NT2/D1 (cell line): ENCODE results near the gene CDK5RAP2.

Experiments used
- DNase-seq: peaks from one replicate; pipeline ENCODE4 v3.0.0-alpha.2; 2011; ENCODE audit warnings: low read depth, low spot score
- H3K27me3 ChIP-seq: 2 replicates; pipeline ENCODE4 v1.6.0; 2011; ENCODE audit warnings: mild to moderate bottlenecking; ENCODE audit not compliant: insufficient read length, insufficient read depth
- H3K36me3 ChIP-seq: 2 replicates; pipeline ENCODE4 v1.6.1; 2011; ENCODE audit warnings: mild to moderate bottlenecking, low read length, mixed read lengths; ENCODE audit not compliant: insufficient read depth, insufficient read length
- H3K4me1 ChIP-seq: 2 replicates; pipeline ENCODE4 v1.5.1; 2011; ENCODE audit not compliant: insufficient read depth, insufficient read length
- H3K4me3 ChIP-seq: 2 replicates; pipeline ENCODE4 v1.5.1; 2011; ENCODE audit warnings: low read depth; ENCODE audit not compliant: insufficient read length
- H3K9ac ChIP-seq: 2 replicates; pipeline ENCODE4 v1.6.0; 2011; ENCODE audit warnings: low read depth; ENCODE audit not compliant: insufficient read length
- H3K9me3 ChIP-seq: 2 replicates; pipeline ENCODE4 v1.5.1; 2011; ENCODE audit warnings: mild to moderate bottlenecking, low read length; ENCODE audit not compliant: insufficient read depth
- SUZ12 ChIP-seq: IDR thresholded peaks from 2 replicates; pipeline ENCODE4 v1.6.1; 2011; ENCODE audit not compliant: insufficient read length, insufficient read depth; ENCODE audit errors: extremely low read depth
- YY1 ChIP-seq: IDR thresholded peaks from 2 replicates; pipeline ENCODE4 v1.6.1; 2011; ENCODE audit not compliant: insufficient read length, insufficient read depth
- ZNF274 ChIP-seq: IDR thresholded peaks from 2 replicates; pipeline ENCODE4 v1.6.1; 2011; ENCODE audit warnings: mild to moderate bottlenecking, low read depth, low read length

CDK5RAP2 gene

DNA sequence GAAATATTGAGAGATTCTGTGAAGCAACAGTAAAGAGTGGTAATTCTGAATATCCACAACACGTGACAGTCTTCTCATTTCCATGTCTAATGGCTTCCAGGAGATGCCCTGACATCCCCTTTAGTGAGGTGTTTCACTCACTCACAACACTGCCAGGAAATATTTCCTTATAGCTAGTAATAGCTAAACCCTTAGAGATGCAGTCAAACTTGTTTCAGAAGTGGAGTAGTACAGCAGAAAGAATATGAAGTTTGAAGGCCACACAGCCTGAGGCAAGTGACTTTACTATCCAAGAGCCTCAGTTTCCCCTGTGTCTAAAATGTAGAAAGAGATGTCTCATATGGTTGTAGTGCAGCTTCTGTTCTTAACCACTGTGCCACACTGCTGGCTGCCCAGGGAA is 139.2 kb downstream of the CDK5RAP2 start:
- Histone ChIP-seq H3K27me3 (no peaks in the 10 kb centered on the region), H3K9ac (no peak overlapping the region), H3K4me1 (no peaks in the 10 kb centered on the region), H3K9me3 (no peaks in the 10 kb centered on the region), H3K36me3 (peaks cover 84% of the 10 kb centered on the region), H3K4me3 (no peak overlapping the region)
- no peak for DNase-seq
- TF ChIP-seq SUZ12 (no peak), ZNF274 (no peak), YY1 (no peak)

DNA sequence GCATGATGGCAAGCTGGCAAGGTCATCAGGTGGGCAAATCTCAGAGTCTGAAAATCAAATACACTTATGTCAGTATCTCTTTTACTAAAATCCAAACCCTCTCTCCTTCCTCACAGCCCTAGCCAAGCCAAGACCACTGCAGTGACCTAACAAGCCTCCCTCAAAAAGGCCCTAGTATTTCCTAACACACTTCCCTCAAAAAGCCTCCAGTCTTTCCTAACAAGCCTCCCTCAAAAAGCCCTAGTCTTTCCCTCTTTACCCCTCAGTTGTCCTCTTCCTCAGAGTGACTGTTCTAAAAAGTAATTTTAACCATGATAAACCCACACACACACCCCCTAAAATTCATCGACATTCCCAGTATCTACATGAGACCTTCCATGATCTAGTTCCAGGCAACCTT is 140.0 kb downstream of the CDK5RAP2 start:
- H3K27me3 ChIP-seq: no peaks in the 10 kb centered on the region
- DNase-seq: no peak
- no peak overlapping the region for H3K4me3 ChIP-seq
- H3K36me3 ChIP-seq: peaks cover 78% of the 10 kb centered on the region
- TF ChIP-seq ZNF274 (no peak), SUZ12 (no peak), YY1 (no peak)
- no peaks in the 10 kb centered on the region for H3K4me1 ChIP-seq
- H3K9ac ChIP-seq: no peak overlapping the region
- H3K9me3 ChIP-seq: no peaks in the 10 kb centered on the region

DNA sequence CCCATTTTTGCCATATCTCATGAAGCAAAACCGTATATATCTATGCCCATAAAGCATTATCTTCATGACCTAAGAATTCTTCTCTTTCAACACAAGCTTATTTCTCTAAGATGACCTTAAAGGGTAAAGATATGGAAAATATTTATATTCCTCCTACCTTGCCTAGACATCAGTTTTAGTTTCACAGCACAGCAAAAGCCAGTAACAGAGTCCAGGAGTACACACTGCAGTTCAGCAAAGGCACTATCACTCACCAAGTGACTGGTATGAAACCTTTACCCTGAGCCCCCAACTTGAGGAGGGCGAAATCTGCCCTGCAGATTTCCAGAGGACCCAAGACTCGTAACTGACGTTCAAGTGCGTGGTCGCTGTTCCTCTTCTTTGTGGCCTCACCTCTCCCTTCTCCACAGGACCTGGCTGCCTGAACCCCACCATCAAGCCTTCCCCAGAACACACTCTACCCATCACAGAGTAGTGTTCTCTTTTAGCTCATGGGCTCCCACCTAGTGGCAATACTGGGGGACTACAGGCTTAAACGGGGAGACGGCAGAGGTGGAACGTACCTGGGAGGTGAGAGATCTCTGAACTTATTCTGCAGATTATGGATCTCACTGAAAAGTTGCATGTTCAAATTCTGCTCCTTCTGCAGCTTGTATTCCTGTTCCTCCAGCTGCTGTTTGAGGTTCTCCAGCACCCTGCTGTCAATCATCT is 141.0 kb downstream of the CDK5RAP2 start:
- H3K9me3 ChIP-seq: no peaks in the 10 kb centered on the region
- peak; percentile 11 for DNase-seq
- H3K4me3 ChIP-seq: no peak overlapping the region
- H3K36me3 ChIP-seq: peaks cover 79% of the 10 kb centered on the region
- no peaks in the 10 kb centered on the region for H3K4me1 ChIP-seq
- H3K9ac ChIP-seq: no peak overlapping the region
- no peaks in the 10 kb centered on the region for H3K27me3 ChIP-seq
- TF ChIP-seq ZNF274: no peak
- no peak for TF ChIP-seq SUZ12
- no peak for TF ChIP-seq YY1

DNA sequence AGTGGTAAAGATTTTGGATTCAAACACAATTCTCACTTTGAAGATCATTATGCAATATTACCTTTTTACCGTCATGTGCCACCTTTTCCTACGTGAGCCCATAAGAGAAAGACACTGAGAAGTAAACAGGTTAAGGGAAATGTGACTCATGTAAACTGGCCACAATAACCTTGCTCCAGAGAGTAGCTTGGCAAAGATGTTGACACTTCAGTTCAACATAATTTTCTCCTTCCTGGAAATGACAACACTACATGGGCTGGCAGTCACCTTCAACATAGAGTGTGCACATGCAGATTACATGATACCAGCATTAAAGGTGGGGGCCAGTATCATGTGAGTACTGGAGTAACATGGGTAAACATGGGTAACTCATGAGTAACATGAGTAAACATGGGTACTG is 141.9 kb downstream of the CDK5RAP2 start:
- Histone ChIP-seq H3K4me1 (no peaks in the 10 kb centered on the region), H3K36me3 (peaks cover 73% of the 10 kb centered on the region), H3K9ac (no peak overlapping the region), H3K27me3 (no peaks in the 10 kb centered on the region), H3K9me3 (no peaks in the 10 kb centered on the region), H3K4me3 (no peak overlapping the region)
- TF ChIP-seq SUZ12 (no peak), YY1 (no peak), ZNF274 (no peak)
- DNase-seq: no peak

DNA sequence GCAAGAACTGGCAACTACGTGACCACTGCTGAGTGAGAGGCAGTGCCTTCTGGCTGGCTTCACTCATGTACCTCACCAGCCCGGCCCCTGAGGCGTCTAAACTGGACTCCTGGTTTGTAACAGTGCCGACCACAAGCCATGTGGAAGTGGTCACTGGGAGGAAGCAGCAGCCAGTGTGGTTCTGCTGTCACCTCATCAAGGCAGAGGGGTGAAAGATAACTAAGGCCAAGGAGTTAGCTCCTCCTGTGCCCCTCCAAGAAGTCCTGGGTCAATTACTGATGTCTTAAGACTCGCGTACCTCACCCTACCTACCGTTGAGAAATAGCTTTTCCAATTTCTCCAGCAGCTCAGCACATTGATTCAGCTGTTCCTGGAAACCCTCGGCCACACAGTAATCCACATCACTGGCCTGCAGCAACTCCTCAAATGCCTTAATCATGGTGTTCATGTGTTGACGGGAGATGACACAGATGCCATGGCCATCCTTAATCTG is 142.9 kb downstream of the CDK5RAP2 start:
- no peaks in the 10 kb centered on the region for H3K4me1 ChIP-seq
- H3K4me3 ChIP-seq: no peak overlapping the region
- TF ChIP-seq ZNF274: no peak
- TF ChIP-seq YY1: no peak
- no peak for TF ChIP-seq SUZ12
- H3K9ac ChIP-seq: no peak overlapping the region
- peaks cover 62% of the 10 kb centered on the region for H3K36me3 ChIP-seq
- DNase-seq: no peak
- no peaks in the 10 kb centered on the region for H3K9me3 ChIP-seq
- no peaks in the 10 kb centered on the region for H3K27me3 ChIP-seq

DNA sequence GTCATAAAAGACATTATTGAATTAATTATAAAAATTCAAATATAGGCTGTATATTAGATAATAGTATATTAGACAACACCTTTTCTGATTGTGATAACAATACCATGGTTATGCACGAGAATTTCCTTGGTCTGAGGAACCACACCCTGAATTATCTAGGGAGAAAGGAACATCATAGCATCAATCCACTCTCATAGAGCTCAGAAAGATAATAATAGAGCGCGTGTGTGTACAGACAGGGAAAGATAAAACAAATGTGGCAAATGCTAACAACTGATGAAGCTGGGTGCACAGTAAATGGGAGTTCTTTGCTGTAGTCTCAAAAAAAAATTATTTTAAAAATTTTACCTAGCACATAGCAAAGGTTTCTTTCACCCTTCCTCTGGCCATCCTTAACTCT is 143.5 kb downstream of the CDK5RAP2 start:
- H3K36me3 ChIP-seq: peaks cover 63% of the 10 kb centered on the region
- TF ChIP-seq ZNF274 (no peak), SUZ12 (no peak), YY1 (no peak)

DNA sequence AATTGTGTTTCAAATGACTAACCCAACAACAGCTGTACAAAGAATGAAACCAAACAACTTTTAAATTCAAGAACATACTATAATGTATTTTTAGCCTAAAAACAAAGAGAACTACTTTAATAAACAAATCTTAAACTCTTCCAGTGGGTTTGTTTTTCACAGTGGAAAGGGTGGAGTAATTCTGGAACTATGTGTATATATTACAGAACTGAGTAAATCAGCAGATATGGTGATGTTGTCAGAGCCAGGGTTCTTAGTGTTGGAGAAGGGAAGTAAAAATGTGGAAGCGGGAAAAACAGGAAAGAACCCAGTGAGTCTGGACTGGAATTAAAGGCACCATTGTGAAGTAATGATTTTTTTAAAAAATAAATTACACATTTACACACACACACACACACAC is 144.9 kb downstream of the CDK5RAP2 start:
- Histone ChIP-seq H3K4me1 (no peaks in the 10 kb centered on the region), H3K36me3 (peaks cover 57% of the 10 kb centered on the region), H3K9ac (no peak overlapping the region), H3K9me3 (no peaks in the 10 kb centered on the region), H3K27me3 (no peaks in the 10 kb centered on the region), H3K4me3 (no peak overlapping the region)
- no peak for DNase-seq
- no peak for TF ChIP-seq ZNF274
- no peak for TF ChIP-seq SUZ12
- no peak for TF ChIP-seq YY1

More for the DNA sequence above, 143.5 kb downstream of the CDK5RAP2 start:
- no peak overlapping the region for H3K9ac ChIP-seq
- H3K4me3 ChIP-seq: no peak overlapping the region
- H3K9me3 ChIP-seq: no peaks in the 10 kb centered on the region
- no peaks in the 10 kb centered on the region for H3K27me3 ChIP-seq
- no peaks in the 10 kb centered on the region for H3K4me1 ChIP-seq
- no peak for DNase-seq

DNA sequence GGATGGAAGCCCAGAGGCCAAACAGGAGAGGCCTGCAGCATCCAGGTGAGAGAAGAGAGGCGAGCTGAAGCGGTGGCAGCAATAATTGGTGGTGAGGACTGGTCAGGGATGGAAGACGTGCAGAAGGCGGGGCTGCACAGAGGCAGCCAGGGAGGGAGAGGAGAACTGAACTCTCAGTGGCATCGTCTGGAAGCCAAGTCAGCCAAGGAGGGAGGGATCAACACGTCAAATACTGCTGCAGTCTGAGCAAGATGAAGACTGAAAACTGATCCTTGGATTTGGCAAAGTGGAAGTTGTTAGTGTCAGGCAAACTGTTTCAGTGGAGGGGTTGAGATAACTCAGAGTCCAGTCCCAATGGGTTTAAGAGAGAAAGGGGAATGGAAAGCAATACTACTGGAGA is 145.4 kb downstream of the CDK5RAP2 start:
- H3K27me3 ChIP-seq: no peaks in the 10 kb centered on the region
- no peaks in the 10 kb centered on the region for H3K4me1 ChIP-seq
- no peak for DNase-seq
- H3K9me3 ChIP-seq: no peaks in the 10 kb centered on the region
- no peak for TF ChIP-seq SUZ12
- no peak for TF ChIP-seq YY1
- no peak for TF ChIP-seq ZNF274
- H3K4me3 ChIP-seq: no peak overlapping the region
- H3K9ac ChIP-seq: no peak overlapping the region
- peaks cover 52% of the 10 kb centered on the region for H3K36me3 ChIP-seq
